ENCODE data around the gene ACOXL. TPM values are rescaled to one million over a fixed set of nuclear protein-coding genes. Genes with fewer than 3 reads are reported as not detected.

The ACOXL gene
- total and polyA plus RNA-seq, 2 donors (not counting 3 experiments of a cell fraction or from before 2014, with no cell fraction given): not detected

DNA sequence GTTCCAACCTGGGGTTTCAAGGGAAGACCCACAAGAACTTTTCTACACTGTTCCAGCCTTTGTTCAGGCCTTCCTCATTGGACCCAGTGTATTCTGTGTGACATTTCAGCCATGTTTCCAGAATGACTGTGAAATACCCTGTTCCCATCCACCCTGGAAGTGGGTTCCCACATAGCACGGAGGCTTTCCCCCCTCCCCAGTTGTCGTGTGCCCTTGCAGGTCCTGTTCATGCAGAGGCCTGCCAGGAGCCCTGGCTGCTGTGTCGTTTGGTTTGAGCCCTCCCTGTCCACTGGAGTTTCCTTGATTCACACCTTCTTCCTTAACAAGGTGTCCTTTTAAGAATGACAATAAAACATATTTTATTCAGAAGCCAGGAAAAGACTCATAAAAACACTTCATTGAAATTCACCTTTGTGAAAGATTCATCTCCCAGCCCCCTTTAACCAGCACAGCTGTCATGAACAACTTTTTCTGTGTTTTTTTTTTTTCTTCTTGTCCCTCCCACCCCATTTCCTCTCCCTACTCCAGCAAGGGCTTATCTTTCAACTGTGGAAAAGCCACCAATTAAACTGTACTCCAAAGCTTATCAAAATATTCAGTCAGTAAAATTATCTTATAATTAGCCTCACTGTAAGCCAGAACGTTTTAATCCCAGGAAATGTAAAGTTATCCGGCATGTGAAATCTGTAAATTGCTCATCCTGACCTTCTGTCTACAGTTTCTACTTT is 106.4 kb downstream of the ACOXL start:
- Histone ChIP-seq H3K4me2 (ENCODE audit: insufficient read depth, low read length) (no peak overlapping the region), H3K4me3 (replicated peaks in 1 of 3; ENCODE audit: insufficient read depth in 1 of 3, low read depth in 1 of 3, low read length in 3 of 3) (no peak overlapping the region), H3K9me1 (replicated peaks; ENCODE audit: control insufficient read depth, extremely low read depth, insufficient read depth, low read length) (no peaks in the 10 kb centered on the region), H3K27me3 (ENCODE audit: control insufficient read depth in 2 of 2, insufficient read depth in 2 of 2, low read length in 2 of 2) (peaks cover 16 to 26% of the 10 kb centered on the region in 2 experiments), H4K20me1 (replicated peaks; ENCODE audit: control insufficient read depth, extremely low read depth, insufficient read depth, low read length) (no peaks in the 10 kb centered on the region), H3K9ac (replicated peaks; ENCODE audit: extremely low read depth, insufficient read depth, low read length) (no peak overlapping the region), H2AFZ (ENCODE audit: low read depth, low read length) (no peak overlapping the region), H3K36me3 (ENCODE audit: control insufficient read depth in 2 of 2, extremely low read depth in 1 of 2, insufficient read depth in 2 of 2, low read length in 2 of 2) (no peaks in the 10 kb centered on the region), H3K4me1 (ENCODE audit: control insufficient read depth, extremely low read depth, insufficient read depth, low read length) (no peaks in the 10 kb centered on the region), H3K27ac (ENCODE audit: insufficient read depth, low read depth, low read length) (no peak overlapping the region), H3K79me2 (ENCODE audit: control insufficient read depth, insufficient read depth, low read length) (no peaks in the 10 kb centered on the region), H3K9me3 (replicated peaks; ENCODE audit: control insufficient read depth, insufficient read depth, low read length) (no peaks in the 10 kb centered on the region)
- no peak for TF ChIP-seq EZH2 (IDR thresholded peaks at IDR 0.05; ENCODE audit: borderline replicate concordance, low read depth, low read length, severe bottlenecking)
- TF ChIP-seq GATA2 (IDR thresholded peaks at IDR 0.05; ENCODE audit: insufficient read depth, insufficient read length, low read depth, low read length): no peak
- TF ChIP-seq POLR2A (IDR thresholded peaks at IDR 0.05; ENCODE audit: low read depth, low read length): no peak
- TF ChIP-seq MYC (IDR thresholded peaks at IDR 0.05; ENCODE audit: low read depth, low read length): no peak
- no peak for TF ChIP-seq POLR2AphosphoS5 (IDR thresholded peaks at IDR 0.05; ENCODE audit: insufficient read depth, low read depth, low read length)
- TF ChIP-seq FOS (IDR thresholded peaks at IDR 0.05; ENCODE audit: borderline replicate concordance, insufficient read depth, low read length): no peak
- TF ChIP-seq, protein P1, sequence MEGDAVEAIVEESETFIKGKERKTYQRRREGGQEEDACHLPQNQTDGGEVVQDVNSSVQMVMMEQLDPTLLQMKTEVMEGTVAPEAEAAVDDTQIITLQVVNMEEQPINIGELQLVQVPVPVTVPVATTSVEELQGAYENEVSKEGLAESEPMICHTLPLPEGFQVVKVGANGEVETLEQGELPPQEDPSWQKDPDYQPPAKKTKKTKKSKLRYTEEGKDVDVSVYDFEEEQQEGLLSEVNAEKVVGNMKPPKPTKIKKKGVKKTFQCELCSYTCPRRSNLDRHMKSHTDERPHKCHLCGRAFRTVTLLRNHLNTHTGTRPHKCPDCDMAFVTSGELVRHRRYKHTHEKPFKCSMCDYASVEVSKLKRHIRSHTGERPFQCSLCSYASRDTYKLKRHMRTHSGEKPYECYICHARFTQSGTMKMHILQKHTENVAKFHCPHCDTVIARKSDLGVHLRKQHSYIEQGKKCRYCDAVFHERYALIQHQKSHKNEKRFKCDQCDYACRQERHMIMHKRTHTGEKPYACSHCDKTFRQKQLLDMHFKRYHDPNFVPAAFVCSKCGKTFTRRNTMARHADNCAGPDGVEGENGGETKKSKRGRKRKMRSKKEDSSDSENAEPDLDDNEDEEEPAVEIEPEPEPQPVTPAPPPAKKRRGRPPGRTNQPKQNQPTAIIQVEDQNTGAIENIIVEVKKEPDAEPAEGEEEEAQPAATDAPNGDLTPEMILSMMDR (IDR thresholded peaks at IDR 0.05; ENCODE audit: extremely low read depth in 1 of 2, insufficient read depth in 1 of 2, low read depth in 1 of 2, low read length in 2 of 2): no peak
- no peak for TF ChIP-seq MAX (IDR thresholded peaks at IDR 0.05; ENCODE audit: insufficient read depth, insufficient read length)
- no peak for TF ChIP-seq JUN (IDR thresholded peaks at IDR 0.05; ENCODE audit: borderline replicate concordance, insufficient read depth, insufficient read length, low read depth)
- ChIA-PET CTCF (interaction anchor here (0.8 kb wide), 1 partner anchor 20 kb away, joined by 3 read pairs; no protein-coding TSS in a partner anchor), POLR2A (no interaction called here)
- intact Hi-C loops (cut with micrococcal nuclease) (no loop called here), dilution Hi-C loops (cut with MboI; ENCODE audit: extremely low pct_ligation_motif_present, low sequenced_read_pairs) (no loop called here)
- no peak for FAIRE-seq
- no TSS peak for BruUV-seq (replicated peaks)
- no peak for DNase-seq (ENCODE audit: low read depth, low spot score)
